Cortex of kidney (tissue), 1 donor: Measurements from ENCODE around the gene NRROS.

Experiments
- DNase-seq: peaks from one replicate; lab custom pipeline; 2025; lab: John Stamatoyannopoulos, UW

Gene NRROS

GRCh38 chr3:196650740-196651311 lies 11.3 kb downstream of the NRROS start:
- no peak for DNase-seq

GRCh38 chr3:196651819-196652218 lies 12.3 kb downstream of the NRROS start:
- no peak for DNase-seq

GRCh38 chr3:196652961-196653795 lies 13.7 kb downstream of the NRROS start:
- DNase-seq: no peak

- no peak for DNase-seq
Measured at GRCh38 chr3:196654006-196654734, 14.7 kb downstream of the NRROS start.

DNA sequence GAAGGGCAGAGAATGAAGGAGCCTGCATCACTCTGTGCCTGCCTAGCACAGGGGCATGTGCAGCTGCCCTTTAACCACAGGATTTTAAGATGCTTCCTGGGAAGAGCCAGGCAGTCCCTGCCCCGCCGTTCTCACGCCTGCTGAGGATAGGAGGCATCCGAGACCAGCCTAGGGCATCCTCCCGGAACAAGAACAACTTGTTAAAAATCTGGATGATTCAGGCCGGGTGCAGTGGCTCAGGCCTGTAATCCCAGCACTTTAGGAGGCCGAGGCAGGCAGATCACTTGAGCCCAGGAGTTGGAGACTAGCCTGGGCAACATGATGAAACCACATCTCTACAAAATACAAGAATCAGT lies 15.2 kb downstream of the NRROS start:
- no peak for DNase-seq

- no peak for DNase-seq
Measured at GRCh38 chr3:196655496-196655895, 16.0 kb downstream of the NRROS start.

GRCh38 chr3:196656213-196656612 lies 16.7 kb downstream of the NRROS start:
- no peak for DNase-seq

DNA sequence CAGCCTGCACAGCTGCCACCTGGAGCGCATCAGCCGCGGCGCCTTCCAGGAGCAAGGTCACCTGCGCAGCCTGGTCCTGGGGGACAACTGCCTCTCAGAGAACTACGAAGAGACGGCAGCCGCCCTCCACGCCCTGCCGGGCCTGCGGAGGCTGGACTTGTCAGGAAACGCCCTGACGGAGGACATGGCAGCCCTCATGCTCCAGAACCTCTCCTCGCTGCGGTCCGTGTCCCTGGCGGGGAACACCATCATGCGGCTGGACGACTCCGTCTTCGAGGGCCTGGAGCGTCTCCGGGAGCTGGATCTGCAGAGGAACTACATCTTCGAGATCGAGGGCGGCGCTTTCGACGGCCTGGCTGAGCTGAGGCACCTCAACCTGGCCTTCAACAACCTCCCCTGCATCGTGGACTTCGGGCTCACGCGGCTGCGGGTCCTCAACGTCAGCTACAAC lies 20.4 kb downstream of the NRROS start:
- DNase-seq: no peak

DNA sequence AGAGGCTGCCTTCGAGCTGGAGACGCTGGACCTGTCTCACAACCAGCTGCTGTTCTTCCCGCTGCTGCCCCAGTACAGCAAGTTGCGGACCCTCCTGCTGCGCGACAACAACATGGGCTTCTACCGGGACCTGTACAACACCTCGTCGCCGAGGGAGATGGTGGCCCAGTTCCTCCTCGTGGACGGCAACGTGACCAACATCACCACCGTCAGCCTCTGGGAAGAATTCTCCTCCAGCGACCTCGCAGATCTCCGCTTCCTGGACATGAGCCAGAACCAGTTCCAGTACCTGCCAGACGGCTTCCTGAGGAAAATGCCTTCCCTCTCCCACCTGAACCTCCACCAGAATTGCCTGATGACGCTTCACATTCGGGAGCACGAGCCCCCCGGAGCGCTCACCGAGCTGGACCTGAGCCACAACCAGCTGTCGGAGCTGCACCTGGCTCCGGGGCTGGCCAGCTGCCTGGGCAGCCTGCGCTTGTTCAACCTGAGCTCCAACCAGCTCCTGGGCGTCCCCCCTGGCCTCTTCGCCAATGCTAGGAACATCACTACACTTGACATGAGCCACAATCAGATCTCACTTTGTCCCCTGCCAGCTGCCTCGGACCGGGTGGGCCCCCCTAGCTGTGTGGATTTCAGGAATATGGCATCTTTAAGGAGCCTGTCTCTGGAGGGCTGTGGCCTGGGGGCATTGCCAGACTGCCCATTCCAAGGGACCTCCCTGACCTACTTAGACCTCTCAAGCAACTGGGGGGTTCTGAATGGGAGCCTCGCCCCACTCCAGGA lies 21.1 kb downstream of the NRROS start:
- no peak for DNase-seq

DNA sequence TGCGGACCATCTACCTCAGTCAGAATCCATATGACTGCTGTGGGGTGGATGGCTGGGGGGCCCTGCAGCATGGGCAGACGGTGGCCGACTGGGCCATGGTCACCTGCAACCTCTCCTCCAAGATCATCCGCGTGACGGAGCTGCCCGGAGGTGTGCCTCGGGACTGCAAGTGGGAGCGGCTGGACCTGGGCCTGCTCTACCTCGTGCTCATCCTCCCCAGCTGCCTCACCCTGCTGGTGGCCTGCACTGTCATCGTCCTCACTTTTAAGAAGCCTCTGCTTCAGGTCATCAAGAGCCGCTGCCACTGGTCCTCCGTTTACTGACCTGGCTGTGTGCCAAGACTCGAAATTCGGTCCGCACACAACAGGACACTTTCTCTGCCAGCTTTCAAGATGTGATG lies 21.9 kb downstream of the NRROS start:
- no peak for DNase-seq

DNA sequence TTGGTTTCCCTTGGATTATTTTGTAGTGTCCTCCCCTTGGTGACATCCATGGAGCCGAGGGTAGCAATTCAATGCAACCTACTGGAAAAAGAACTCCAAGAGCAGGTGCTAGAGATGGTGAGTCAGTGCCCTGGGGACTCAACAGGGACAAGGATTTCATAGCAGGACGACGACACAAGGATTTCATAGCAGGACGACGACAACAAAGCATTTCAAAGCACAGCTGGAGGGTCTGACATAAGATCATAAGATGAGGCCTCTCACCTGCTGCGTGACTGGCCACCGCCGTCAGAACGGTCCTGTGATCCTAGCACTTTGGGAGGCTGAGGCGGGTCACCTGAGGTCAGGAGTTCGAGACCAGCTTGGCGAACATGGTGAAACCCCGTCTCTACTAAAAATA lies 22.5 kb downstream of the NRROS start:
- no peak for DNase-seq

- DNase-seq: no peak
Measured at GRCh38 chr3:196662711-196663571, 23.4 kb downstream of the NRROS start.

GRCh38 chr3:196666001-196666867 lies 26.7 kb downstream of the NRROS start:
- no peak for DNase-seq

GRCh38 chr3:196667056-196667825 lies 27.7 kb downstream of the NRROS start:
- DNase-seq: no peak

DNA sequence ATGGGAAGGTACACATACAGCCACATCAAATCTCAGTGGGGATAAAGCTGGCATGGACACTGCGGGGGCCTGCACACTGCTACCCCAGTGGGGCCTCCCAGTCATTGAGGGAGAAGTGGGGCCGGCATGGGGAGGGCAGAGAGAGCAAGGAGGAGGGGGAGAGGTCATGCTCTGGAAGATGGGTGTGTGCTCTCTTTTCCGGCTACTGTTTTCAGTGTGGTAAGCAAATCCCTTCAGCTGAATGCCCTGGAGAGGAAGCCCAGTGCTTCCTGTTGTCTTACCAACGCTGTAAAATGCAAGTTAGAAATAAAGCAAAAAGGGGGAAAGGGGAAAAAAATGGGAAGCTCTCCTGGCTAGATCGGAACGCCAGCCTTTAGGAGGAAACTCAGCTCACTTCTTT lies 30.8 kb downstream of the NRROS start:
- no peak for DNase-seq

- DNase-seq: no peak
Measured at GRCh38 chr3:196673632-196674031, 34.1 kb downstream of the NRROS start.

- DNase-seq: no peak
Measured at GRCh38 chr3:196677353-196677752, 37.9 kb downstream of the NRROS start.

DNA sequence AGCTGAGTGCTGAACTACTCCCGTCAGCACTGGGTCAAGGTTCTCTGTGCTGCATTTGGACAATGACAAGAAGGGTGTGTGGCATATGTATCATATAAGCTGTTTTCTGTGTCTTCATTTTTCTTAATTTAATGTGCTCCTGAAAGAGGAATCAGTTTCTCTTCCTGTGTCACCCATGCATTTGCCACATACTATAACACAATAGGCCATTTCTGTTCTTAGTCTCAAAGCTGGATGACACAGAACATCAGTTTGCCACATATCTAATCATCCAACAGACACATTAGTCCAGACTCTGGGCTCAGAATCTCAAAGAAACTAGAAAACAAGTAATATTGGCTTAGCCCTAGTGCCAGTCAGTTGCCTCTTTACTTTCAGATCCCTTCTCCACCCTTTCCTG lies 38.4 kb downstream of the NRROS start:
- no peak for DNase-seq
